RWPE1 (cell line): ENCODE measurements around the gene TEAD2.

ENCODE experiments used
- CTCF ChIA-PET: fragments of 350-600 bp; sonication (Branson Sonifier 250); formaldehyde crosslinking; extraction: SDS; loops from one replicate; lab custom pipeline; 2021; lab: Yijun Ruan, JAX
- POLR2A ChIA-PET: fragments of 400-600 bp; formaldehyde crosslinking; extraction: SDS; loops from one replicate; lab custom pipeline; 2020; ENCODE audit warnings: antibody characterized with exemption; ENCODE audit not compliant: low non-redundant PET; lab: Yijun Ruan, JAX
- DNase-seq: peaks from one replicate; pipeline ENCODE4 v3.0.0; 2012; ENCODE audit warnings: low spot score
- H3K27ac ChIP-seq: fragments of 450-650 bp; 2 replicates; pipeline ENCODE4 v1.5.1; 2017
- CTCF ChIP-seq: fragments of 450-650 bp; conservative IDR thresholded peaks from 2 replicates; pipeline ENCODE4 v1.5.1; 2017; ENCODE audit warnings: low read depth, mild to moderate bottlenecking

Gene TEAD2

GRCh38 chr19:49395581-49396407 lies 33.6 kb upstream of the TEAD2 start:
- no peak overlapping the region for H3K27ac ChIP-seq
- ChIA-PET CTCF (interaction anchor here (0.6 kb wide), 2 partner anchors 10 to 47 kb away, joined by 3 to 5 read pairs; no protein-coding TSS in a partner anchor), POLR2A (no interaction called here)
- no peak for DNase-seq
- no peak for TF ChIP-seq CTCF

GRCh38 chr19:49393881-49394280 lies 31.7 kb upstream of the TEAD2 start:
- CTCF ChIA-PET, result interaction anchor here (0.5 to 1.0 kb wide), 3 partner anchors 11 to 36 kb away, joined by 3 to 4 read pairs (median 3); no protein-coding TSS in a partner anchor

GRCh38 chr19:49391581-49392399 lies 29.6 kb upstream of the TEAD2 start:
- peak overlapping the region; percentile 37 for H3K27ac ChIP-seq
- CTCF ChIA-PET, result interaction anchor here (0.6 to 2.4 kb wide), 15 partner anchors 9 to 166 kb away, joined by 3 to 17 read pairs (median 6); partner anchors contain the start of gene SLC17A7
- peak; percentile 79 for DNase-seq
- TF ChIP-seq CTCF, result peak; percentile 88
- POLR2A ChIA-PET, result interaction anchor here (0.6 kb wide), 2 partner anchors 38 to 125 kb away, joined by 3 read pairs; no protein-coding TSS in a partner anchor

More at GRCh38 chr19:49393881-49394280, 31.7 kb upstream of the TEAD2 start:
- no peak for DNase-seq
- no peak for TF ChIP-seq CTCF
- POLR2A ChIA-PET, result no interaction called here
- no peak overlapping the region for H3K27ac ChIP-seq

- no peak for TF ChIP-seq CTCF
- CTCF ChIA-PET, result interaction anchor here (0.6 to 2.4 kb wide), 8 partner anchors 8 to 709 kb away, joined by 3 to 17 read pairs (median 4); no protein-coding TSS in a partner anchor
- POLR2A ChIA-PET, result interaction anchor here (0.6 kb wide), 1 partner anchor 124 kb away, joined by 3 read pairs; no protein-coding TSS in a partner anchor
- H3K27ac ChIP-seq, result no peak overlapping the region
- DNase-seq, result no peak
Observed at GRCh38 chr19:49390929-49391359, 28.7 kb upstream of the TEAD2 start.

- no peak for TF ChIP-seq CTCF
- POLR2A ChIA-PET, result no interaction called here
- H3K27ac ChIP-seq, result no peak overlapping the region
- CTCF ChIA-PET, result interaction anchor here (0.6 to 2.2 kb wide), 5 partner anchors 8 to 708 kb away, joined by 3 to 17 read pairs (median 3); no protein-coding TSS in a partner anchor
- DNase-seq, result no peak
Observed at GRCh38 chr19:49390131-49390928, 28.1 kb upstream of the TEAD2 start.
